PFSK-1 (cell line): ENCODE results near the gene NCAM1.

ENCODE experiments used
- POLR2AphosphoS5 ChIP-seq: IDR thresholded peaks from 2 replicates; pipeline ENCODE4 v1.6.1; 2012; ENCODE audit warnings: low read depth, mild to moderate bottlenecking, control low read depth, low read length, moderate library complexity
- TAF1 ChIP-seq: IDR thresholded peaks from 2 replicates; pipeline ENCODE4 v1.6.1; 2012; ENCODE audit warnings: low read length, control low read depth, borderline replicate concordance; ENCODE audit not compliant: insufficient read depth

- TF ChIP-seq POLR2AphosphoS5 (no peak), TAF1 (no peak)
Observed at GRCh38 chr11:113319085-113319484, 357.9 kb downstream of the NCAM1 start.
